ENCODE measurements around the gene KCNN4.

Gene KCNN4

DNA sequence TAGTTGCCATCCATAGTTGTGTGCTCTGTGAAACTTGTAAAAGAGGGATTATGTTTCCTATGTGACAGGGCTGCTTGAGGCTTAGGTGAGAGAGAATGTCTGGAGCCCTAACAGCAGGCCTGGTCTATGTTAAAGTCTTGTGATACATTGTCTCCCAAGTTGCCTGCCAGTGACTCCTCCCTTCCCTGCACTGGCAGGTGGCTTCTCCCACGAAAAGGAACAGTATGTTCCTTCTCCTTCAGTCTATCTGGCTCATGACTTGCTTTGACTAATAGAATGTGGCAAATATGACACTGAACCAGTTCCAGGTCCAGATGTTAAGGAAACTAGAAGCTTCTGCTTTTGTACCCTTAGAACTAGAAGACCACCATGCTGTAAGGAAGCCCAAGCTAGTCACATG is 5.9 kb upstream of the KCNN4 start:
- DNase-seq (no peak), ATAC-seq (ENCODE audit: insufficient read depth, low read depth) (no peak)
- Histone ChIP-seq H3K4me3 (ENCODE audit: low read depth in 1 of 2, low read length in 2 of 2) (no peak overlapping the region), H3K9ac (ENCODE audit: low read depth, low read length) (no peak overlapping the region), H3K4me2 (ENCODE audit: insufficient read depth, low read length) (no peak overlapping the region), H4K20me1 (ENCODE audit: insufficient read depth, low read length) (no peaks in the 10 kb centered on the region), H3K9me3 (ENCODE audit: insufficient read depth, low read length, severe bottlenecking) (no peaks in the 10 kb centered on the region), H3K79me2 (ENCODE audit: insufficient read depth, low read length) (no peaks in the 10 kb centered on the region), H2AFZ (ENCODE audit: low read depth, low read length) (no peak overlapping the region), H3K36me3 (ENCODE audit: insufficient read depth, low read length) (no peaks in the 10 kb centered on the region), H3K27ac (ENCODE audit: low read length) (no peak overlapping the region), H3K4me1 (ENCODE audit: insufficient read depth, low read length) (peaks cover 22% of the 10 kb centered on the region), H3K27me3 (ENCODE audit: insufficient read depth, low read length, poor library complexity) (no peaks in the 10 kb centered on the region)
- no peak for TF ChIP-seq EZH2 (IDR thresholded peaks at IDR 0.05; ENCODE audit: borderline replicate concordance, low read depth, low read length, severe bottlenecking)
- TF ChIP-seq, protein P1, sequence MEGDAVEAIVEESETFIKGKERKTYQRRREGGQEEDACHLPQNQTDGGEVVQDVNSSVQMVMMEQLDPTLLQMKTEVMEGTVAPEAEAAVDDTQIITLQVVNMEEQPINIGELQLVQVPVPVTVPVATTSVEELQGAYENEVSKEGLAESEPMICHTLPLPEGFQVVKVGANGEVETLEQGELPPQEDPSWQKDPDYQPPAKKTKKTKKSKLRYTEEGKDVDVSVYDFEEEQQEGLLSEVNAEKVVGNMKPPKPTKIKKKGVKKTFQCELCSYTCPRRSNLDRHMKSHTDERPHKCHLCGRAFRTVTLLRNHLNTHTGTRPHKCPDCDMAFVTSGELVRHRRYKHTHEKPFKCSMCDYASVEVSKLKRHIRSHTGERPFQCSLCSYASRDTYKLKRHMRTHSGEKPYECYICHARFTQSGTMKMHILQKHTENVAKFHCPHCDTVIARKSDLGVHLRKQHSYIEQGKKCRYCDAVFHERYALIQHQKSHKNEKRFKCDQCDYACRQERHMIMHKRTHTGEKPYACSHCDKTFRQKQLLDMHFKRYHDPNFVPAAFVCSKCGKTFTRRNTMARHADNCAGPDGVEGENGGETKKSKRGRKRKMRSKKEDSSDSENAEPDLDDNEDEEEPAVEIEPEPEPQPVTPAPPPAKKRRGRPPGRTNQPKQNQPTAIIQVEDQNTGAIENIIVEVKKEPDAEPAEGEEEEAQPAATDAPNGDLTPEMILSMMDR (IDR thresholded peaks at IDR 0.05; ENCODE audit: borderline replicate concordance, extremely low read depth, low read length, poor library complexity, severe bottlenecking) = no peak

- H3K27me3 ChIP-seq (ENCODE audit: insufficient read depth, low read length, poor library complexity) = no peaks in the 10 kb centered on the region
- ATAC-seq (ENCODE audit: insufficient read depth, low read depth) (peak; percentile 72), DNase-seq (peak; percentile 67)
- H3K4me2 ChIP-seq (ENCODE audit: insufficient read depth, low read length) = peak overlapping the region; percentile 65
- peaks cover 22% of the 10 kb centered on the region for H3K4me1 ChIP-seq (ENCODE audit: insufficient read depth, low read length)
- no peak for TF ChIP-seq EZH2 (IDR thresholded peaks at IDR 0.05; ENCODE audit: borderline replicate concordance, low read depth, low read length, severe bottlenecking)
- TF ChIP-seq, protein P1 (IDR thresholded peaks at IDR 0.05; ENCODE audit: borderline replicate concordance, extremely low read depth, low read length, poor library complexity, severe bottlenecking) = peak; percentile 100
- no peaks in the 10 kb centered on the region for H3K9me3 ChIP-seq (ENCODE audit: insufficient read depth, low read length, severe bottlenecking)
- no peaks in the 10 kb centered on the region for H4K20me1 ChIP-seq (ENCODE audit: insufficient read depth, low read length)
- peak overlapping the region; percentile 92 for H3K27ac ChIP-seq (ENCODE audit: low read length)
- peak overlapping the region; percentile 88 for H2AFZ ChIP-seq (ENCODE audit: low read depth, low read length)
- H3K36me3 ChIP-seq (ENCODE audit: insufficient read depth, low read length) = no peaks in the 10 kb centered on the region
- peak overlapping the region; percentile 54 for H3K9ac ChIP-seq (ENCODE audit: low read depth, low read length)
- H3K79me2 ChIP-seq (ENCODE audit: insufficient read depth, low read length) = no peaks in the 10 kb centered on the region
- H3K4me3 ChIP-seq (ENCODE audit: low read depth in 1 of 2, low read length in 2 of 2) = peak overlapping the region in 1 of 2 experiments; percentile 39; a peak in 2 of 4 replicates
These were observed 4.4 kb upstream of the KCNN4 start for GRCh38 chr19:43784981-43785808.

GRCh38 chr19:43784241-43784980 is 3.6 kb upstream of the KCNN4 start:
- Histone ChIP-seq H4K20me1 (ENCODE audit: insufficient read depth, low read length) (no peaks in the 10 kb centered on the region), H3K9me3 (ENCODE audit: insufficient read depth, low read length, severe bottlenecking) (no peaks in the 10 kb centered on the region), H2AFZ (ENCODE audit: low read depth, low read length) (peak overlapping the region; percentile 88), H3K79me2 (ENCODE audit: insufficient read depth, low read length) (no peaks in the 10 kb centered on the region), H3K4me2 (ENCODE audit: insufficient read depth, low read length) (peak overlapping the region; percentile 65), H3K27ac (ENCODE audit: low read length) (peak overlapping the region; percentile 92), H3K27me3 (ENCODE audit: insufficient read depth, low read length, poor library complexity) (no peaks in the 10 kb centered on the region), H3K36me3 (ENCODE audit: insufficient read depth, low read length) (no peaks in the 10 kb centered on the region), H3K4me1 (ENCODE audit: insufficient read depth, low read length) (peaks cover 25% of the 10 kb centered on the region), H3K9ac (ENCODE audit: low read depth, low read length) (peak overlapping the region; percentile 54), H3K4me3 (ENCODE audit: low read depth in 1 of 2, low read length in 2 of 2) (peak overlapping the region in 1 of 2 experiments; percentile 39; a peak in 2 of 4 replicates)
- peak; percentile 68 for DNase-seq
- ATAC-seq (ENCODE audit: insufficient read depth, low read depth) = peak; percentile 76
- TF ChIP-seq, protein P1 (IDR thresholded peaks at IDR 0.05; ENCODE audit: borderline replicate concordance, extremely low read depth, low read length, poor library complexity, severe bottlenecking) = no peak
- TF ChIP-seq EZH2 (IDR thresholded peaks at IDR 0.05; ENCODE audit: borderline replicate concordance, low read depth, low read length, severe bottlenecking) = no peak

Data from DND-41 (cell line).